Glomerular visceral epithelial cell (primary cell): Measurements from ENCODE around the gene MGAT1.
A peak's percentile ranks its signal among the peaks of the same experiment; 100 is the strongest.
"Not testable (repeated sequence)": the region's sequence is repeated elsewhere in the genome, so short reads cannot be mapped to it uniquely, and the experiment has no call there.

Experiments used
- DNase-seq: peaks from one replicate; pipeline ENCODE4 v3.0.0-alpha.2; 2016; ENCODE audit errors: extremely low spot score

MGAT1 gene

DNA sequence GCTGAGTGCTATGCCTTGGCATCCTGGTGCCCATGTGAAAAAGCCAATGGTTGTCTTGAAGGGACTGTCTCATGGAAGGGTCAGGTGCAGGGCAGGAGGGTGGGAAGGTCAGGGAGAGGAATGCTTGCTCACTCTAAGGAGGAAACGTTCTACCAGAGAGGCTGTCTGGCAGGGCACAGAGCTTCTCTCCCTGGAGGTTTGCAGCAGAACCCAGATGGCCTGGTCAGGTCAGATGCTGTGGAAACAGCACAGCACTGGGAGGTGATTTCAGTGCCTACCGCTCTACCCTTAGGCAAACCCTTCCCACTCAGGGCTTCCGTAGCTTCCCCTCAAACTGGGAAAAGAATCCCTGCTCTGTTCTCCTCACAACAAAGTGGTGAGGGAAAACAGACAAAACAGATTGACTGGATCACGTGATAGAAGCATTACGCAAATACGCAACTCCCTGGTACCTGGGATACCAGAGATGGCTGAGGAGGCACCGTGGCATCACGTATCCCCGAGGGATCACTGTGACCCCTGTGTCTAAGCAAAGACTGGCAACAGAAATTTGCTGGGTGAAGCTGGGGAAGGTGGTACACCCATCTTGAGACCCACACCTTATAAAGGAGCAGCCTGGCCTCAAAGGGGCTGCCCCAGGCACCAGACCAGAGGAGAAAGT, 3.9 kb upstream of the MGAT1 start:
- DNase-seq: no peak

GRCh38 chr5:180804129-180804618, 1.6 kb upstream of the MGAT1 start:
- DNase-seq: no peak

- peak; percentile 59 for DNase-seq
Measured at GRCh38 chr5:180803181-180804128, 849 bp upstream of the MGAT1 start.

DNA sequence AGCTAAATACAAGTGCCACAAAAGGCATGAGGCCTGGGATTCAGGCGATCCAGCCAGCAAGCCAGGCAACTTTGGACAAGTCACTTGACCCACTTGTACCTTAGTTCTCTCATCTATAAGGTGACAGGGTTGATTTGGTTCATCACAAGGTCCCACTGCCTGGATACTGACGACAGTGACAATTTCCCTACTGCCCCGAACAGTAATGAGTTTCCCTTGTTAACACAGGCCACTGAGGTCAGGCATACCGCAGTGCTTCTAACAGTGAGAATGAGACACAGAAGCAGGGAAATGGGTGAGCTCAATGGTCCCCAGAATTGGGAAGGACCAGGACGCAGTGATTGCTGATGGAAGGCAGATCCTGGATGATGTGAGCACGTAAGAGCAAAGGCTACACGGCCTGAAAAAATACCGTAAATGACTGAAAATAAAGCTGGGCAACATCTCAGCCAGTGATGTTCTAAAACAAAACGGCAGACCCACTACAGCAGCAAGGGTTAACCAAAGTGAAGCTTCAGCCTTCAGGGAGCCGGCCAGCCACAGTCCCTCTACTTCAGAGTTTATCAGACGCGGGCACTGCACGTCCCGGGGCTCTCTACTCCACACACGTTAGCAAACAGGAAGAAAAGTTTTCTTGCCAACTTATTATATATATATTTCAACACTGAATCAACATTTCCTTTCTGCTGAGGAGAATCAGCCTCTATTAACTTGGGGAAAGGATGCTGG, 846 bp downstream of the MGAT1 start:
- DNase-seq: no peak

DNA sequence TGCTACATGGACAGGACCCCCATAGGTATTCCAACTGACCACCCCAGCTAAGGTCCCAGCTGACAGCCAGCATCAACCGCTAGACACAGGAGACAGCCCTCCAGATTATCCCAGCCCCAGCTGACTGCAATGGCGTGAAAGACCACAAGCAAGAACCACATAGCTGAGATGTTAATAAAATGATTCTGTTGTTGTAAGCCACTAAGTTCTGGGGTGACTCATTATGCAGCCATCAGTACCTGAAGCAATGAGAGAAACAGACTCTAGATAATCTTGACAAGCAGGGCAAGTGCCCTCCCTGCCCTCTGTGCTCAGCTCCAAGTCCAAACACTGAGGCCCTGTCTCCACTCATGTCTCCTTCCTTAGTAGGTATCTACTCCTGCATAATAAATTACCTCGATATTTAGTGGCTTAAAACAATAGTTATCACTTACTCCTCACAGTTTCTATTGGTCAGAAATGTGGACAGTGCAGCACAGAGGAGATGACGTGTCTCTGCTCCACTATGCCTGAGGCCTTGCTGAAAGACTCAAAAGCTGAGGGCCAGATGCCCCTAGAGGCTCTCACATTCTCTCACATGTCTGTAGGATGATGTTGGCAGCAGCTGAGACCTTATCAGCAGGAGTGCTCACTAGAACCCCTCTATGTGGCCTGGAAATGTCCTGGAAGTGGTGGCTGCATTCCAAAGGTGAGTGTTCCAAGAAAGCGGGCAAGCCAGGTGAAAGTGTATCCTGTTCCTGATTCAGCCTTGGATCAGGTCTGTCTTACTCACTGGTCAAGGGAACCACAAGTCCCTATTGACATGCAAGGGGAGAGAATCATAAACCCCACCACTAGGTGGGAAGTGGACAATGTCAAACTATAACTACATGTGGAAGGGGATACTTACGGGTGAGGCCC, 2.5 kb downstream of the MGAT1 start:
- DNase-seq: peak; percentile 78

DNA sequence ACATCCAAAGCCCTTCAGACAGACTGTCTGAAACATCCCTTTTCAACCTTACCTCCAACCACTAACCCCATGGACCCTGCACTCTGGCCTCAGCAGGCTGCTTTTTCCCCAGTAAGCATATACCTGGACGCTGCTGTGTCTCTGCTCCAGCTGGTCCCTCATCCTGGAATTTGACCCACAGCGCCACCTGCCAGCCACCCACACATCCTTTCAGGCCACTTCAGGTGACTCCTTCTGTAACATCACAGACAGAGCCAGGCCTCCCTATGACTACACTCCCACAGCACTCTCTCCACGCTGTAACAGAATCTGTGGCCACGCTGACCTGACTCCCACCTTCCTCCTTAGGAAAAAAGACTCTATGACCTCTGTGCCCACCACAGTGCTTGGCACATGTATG, 3.4 kb downstream of the MGAT1 start:
- DNase-seq: no peak

DNA sequence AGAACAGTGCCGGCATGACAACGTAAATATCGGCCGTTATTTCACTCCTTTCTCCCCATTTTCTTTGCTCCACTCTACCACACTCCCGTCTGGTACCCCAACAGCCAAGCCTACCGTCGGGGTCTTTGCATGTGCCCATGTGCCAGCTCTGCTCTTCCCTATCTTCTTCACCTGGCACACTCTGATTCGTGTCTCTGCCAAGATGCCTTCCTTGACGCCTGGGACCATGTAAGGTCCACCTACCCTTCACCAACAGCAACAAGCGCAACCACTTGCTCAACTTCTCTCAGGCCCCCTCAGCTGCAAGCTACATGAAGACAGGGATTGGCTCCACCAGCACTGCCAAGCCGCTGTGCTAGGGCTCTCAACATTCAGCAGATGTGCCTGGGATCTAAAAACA, 4.4 kb downstream of the MGAT1 start:
- no peak for DNase-seq

DNA sequence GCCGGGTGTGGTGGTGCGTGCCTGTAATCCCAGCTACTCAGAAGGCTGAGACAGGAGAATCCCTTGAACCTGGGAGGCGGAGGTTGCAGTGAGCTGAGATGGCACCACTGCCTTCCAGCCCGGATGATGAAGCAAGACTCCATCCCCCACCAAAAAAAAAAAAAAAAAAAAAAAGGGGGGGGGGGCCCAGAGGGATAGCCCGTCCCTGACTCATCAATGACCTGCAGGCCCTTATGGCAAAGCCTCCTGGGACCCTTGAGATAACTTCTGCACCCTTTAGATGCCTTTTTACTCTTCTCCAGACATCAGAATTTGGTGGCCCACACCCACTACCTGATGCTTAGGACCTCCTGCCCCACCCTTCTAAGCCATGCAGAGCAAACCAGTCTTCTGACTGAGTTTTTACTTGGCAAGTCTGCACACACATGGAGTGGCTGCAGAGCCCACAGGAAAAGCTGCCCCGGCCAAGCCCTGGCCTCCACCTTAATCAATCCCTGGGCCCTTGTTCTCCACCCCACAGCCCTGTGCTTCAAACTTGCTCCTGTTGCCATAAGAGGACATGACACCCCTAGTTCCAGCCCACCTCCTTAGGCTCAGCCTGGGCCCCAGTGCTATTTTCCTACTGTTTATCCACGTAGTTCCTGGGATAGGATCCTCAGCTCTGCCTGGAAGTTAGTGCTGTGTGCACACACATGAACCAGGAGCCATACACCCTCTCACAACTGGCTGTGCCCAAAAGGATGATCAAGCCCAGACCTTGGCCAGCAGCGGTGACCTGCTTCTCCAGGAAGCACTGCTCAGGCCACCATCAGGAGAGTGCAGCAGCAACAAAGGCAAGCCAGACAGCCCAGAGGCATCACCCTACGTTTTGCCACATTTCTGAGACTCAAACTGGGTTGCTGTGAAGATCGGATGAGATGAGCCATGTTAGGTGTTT, 5.1 kb downstream of the MGAT1 start:
- DNase-seq: no peak

DNA sequence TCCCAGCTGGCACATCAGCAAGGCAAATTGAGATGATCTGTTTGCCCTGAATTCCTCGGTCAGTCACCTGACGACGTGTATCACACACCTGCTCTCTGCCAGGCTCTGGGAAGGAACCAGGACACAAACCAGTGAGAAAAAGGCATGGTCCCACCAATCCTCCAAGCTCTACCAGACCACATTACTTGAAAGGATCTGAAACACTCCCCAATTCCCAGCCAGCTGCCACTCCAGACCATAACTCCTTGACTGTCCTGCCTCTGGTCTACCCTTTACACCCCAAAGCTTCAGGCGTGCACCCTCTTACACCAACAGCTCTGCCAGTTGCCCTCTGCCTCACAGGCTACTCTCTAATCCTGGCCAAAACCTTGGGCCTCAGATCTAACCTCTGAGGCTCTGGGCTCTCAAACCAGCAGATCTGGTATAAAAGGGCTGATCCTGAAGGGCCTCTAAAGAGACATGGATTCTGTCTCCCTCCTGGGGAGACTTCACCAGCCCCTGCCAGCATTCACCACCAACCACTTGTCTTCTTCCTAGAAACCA, 6.8 kb downstream of the MGAT1 start:
- DNase-seq: no peak

DNA sequence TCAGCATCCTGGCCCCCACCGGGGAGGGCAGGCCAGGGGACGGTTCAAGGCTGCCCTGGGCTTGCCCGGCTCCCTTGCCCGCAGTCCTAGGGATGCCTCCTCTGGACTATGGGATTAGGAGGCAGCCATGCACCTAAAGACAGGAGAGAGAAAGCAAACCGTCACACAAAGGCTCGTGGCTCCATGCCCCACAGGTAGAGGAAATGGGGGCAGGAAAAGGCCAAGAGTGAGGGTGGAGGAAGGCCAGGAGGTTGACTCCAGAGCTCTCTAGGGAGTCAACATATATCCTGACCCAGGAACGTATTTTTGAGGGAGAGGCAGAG, 9.7 kb downstream of the MGAT1 start:
- DNase-seq: no peak

- no peak for DNase-seq
Measured at GRCh38 chr5:180792287-180792964, 10.2 kb downstream of the MGAT1 start.

DNA sequence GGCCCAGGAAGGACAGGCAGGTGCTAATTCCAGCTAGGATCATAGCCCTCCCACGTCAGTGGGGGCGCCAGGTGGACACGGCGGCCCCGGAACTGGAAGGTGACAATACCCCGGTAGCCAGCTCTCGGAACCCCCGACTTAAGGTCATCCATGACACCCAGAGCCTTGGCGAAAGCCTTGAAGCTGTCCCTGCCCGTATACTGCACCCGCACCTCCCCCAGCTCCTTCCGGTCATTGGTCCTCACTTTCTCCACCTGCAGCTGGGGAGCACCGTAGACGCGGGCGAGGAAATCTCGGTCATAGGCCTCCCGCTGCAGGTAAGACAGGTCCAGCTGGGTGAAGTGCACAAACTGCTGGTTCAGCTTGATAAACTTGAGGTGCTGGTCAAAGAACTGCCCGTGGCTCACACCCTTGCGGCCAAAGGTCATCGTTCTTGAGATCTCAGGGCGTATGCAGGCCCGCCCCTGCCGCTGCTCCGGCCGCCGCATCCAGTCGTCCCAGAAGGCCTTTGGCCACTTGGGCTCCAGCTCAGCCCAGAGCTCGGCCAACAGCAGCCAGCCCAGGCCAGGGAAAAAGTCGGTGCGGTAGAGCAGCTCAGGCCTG, 10.9 kb downstream of the MGAT1 start:
- no peak for DNase-seq

DNA sequence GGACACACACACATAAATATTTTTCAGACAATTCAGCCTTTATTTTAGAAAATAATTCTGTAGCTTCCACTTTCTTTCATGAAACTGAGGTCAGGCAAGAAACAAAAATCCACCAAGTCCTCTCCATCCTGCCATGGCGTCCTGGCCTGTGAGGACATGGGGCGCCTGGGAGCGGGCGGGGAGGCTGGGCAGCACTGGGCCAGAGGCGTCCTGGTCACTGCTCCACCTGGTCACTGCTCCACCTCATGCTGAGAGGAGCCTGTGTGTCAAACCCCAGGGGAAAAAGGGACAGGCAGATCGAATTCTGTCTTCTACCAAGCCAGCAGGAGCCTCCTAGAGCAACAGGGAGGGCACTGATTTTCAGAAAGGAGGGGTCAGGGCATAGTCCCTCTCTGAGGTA, 12.1 kb downstream of the MGAT1 start:
- no peak for DNase-seq

DNA sequence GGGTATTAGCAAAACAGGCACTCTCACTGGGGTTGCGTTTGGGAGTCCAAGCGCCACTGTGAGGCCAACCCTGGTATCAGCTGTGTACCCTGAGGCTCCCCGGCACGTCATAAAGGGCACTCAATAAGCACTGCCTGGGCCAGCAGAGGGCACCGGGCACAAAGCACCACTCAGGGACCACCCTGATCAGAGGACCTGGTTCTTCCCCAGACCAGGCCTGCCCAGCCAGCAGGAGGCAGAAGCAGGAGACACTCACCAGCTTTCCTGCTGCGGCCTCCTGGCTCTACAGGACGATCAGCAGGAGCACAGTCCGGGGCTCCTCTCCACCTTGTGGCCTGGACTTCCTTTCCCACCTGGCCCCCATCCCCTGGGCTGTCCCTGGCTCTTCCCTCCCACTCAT, 12.6 kb downstream of the MGAT1 start:
- DNase-seq: no peak

DNA sequence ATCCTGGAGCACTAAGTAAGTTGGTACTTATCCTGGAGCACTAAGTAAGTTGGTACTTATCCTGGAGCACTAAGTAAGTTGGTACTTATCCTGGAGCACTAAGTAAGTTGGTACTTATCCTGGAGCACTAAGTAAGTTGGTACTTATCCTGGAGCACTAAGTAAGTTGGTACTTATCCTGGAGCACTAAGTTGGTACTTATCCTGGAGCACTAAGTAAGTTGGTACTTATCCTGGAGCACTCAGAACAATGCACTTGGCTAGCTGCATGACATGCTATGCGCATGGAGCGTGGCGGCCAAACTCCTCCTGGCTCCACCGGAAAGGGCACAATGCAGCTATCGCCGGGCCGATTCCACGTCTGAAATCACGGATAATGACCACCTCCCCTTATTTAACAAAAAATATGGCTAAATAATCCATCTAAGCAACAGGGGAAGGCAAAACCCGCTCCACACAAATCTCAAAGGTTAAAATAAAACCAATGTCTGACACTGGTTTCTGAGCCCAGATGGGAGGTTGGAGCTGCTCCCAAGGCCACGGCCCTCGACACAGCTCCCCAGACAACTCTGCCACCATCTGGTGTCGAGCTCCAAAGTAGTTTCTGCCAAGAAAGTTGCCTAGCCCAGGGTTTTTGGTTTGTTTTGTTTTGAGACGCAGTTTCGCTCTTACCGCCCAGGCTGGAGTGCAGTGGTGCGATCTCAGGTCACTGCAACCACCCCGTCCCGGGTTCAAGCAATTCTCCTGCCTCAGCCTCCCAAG, 13.8 kb downstream of the MGAT1 start:
- DNase-seq: not testable (repeated sequence)

- DNase-seq: no peak
Measured at GRCh38 chr5:180787711-180788431, 14.7 kb downstream of the MGAT1 start.

DNA sequence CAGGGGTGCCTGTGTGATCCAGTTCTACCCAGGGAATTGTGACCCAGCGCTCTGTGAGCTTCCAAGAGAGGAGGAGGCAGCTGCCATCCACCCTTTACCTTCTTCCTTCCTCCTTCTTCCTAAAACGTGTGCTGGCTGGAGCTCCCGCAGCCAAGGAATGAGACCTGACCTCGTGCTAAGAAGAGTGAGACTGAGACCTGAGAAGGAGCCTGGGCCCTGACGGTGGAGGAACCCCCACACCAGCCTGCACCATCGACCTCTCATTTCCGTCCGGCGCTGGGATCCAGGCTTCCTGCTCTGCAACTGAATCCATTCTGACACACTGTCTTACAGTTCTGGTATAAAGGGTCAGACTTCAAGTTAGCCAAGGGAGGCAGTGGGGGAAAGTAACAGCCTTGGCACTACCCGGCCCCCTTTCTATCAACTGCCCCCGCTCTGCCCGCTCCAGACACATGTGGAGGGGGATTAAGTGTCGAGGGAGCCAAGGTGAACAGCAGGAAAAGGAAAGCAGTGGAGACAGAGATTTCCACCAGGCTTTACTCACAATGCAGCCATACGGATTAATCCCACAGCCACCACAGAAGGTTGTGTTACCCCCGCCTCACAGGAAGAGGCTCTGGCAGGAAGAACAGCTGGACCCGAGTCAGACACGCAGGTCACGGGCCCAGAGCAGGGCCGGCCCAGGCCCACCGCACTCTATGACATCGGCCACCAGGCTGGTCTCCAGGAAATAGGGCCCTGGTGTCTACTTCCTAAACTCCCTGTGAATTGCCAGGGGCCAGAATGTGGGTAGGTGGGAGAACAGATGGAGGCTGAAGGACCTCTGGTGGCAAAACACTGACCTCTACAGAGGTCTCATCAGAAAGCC, 15.8 kb downstream of the MGAT1 start:
- DNase-seq: no peak
